Lung microvascular endothelial cell (primary cell): ENCODE results near the gene NFIC. TPM values are rescaled to one million over a fixed set of nuclear protein-coding genes. Genes with fewer than 3 reads are reported as not detected.
"Not testable (repeated sequence)": the region's sequence is repeated elsewhere in the genome, so short reads cannot be mapped to it uniquely, and the experiment has no call there.

Experiments
- DNase-seq, 2 donors: peaks; one replicate each; pipeline versions ENCODE4 v3.0.0 to v3.0.0-alpha.2; 2010; ENCODE audit warnings: low read depth in 2 of 2
- total RNA-seq: library from RNA; depleted of rRNA; stranded (reverse); fragments of >200 nt; gene quantifications from 2 replicates; pipeline ENCODE4 v1.2.1, GENCODE V29; 2014

NFIC gene
- total RNA-seq, 1 donor from 2014 or later = 11.7 TPM

DNA sequence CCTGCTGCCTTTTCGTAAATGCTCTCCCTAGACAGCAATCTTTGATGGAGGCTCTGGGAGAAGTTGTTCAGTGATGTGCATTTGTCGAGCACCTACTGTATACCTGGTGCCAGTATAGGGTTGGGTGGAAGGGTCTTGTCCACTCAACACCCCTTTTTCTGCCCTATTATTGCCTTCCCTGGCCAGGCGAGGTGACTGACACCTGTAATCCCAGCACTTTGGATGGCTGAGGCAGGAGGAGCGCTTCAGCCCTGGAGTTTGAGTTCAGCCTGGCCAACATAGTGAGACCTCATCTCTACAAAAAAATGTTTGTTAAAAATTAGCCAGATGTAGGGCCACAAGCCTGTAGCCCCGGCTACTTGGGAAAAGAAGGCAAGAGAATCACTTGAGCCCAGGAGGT, 49.3 kb downstream of the NFIC start:
- DNase-seq = no peak

GRCh38 chr19:3420244-3420755, 53.9 kb downstream of the NFIC start:
- no peak for DNase-seq

DNA sequence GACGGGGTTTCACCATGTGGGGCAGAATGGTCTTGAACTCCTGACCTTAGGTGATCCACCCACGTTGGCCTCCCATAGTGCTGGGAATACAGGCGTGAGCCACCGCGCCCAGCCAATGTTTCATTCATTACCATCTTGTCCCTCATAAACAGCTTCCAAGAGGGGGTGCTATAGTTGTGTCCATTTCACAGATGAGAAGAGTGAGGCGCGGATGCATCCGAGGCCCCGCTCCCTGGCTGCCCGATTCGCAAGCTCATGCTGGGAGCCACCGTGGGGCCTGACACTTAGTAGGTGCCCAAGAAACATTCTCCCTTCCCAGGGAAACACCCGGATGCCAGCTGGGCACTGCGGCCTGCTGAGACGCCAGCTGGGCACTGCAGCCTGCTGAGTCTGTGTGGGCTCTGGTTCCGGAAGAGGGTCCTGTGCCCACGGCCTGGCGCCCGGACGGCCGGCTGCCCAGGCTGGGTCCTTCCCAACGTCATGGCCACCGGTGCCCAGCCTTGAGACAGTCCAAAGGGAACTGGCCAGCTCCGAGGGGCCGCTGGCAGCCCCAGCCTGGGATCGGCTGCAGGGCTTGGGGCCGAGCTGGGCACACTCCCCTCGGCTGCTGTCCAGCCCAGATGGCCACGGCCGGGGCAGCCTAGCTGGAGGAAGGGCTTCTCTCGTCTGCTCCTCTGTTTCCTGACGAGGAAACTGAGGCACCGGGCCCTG, 54.7 kb downstream of the NFIC start:
- DNase-seq = no peak

GRCh38 chr19:3421656-3422055, 55.3 kb downstream of the NFIC start:
- not testable (repeated sequence) for DNase-seq

DNA sequence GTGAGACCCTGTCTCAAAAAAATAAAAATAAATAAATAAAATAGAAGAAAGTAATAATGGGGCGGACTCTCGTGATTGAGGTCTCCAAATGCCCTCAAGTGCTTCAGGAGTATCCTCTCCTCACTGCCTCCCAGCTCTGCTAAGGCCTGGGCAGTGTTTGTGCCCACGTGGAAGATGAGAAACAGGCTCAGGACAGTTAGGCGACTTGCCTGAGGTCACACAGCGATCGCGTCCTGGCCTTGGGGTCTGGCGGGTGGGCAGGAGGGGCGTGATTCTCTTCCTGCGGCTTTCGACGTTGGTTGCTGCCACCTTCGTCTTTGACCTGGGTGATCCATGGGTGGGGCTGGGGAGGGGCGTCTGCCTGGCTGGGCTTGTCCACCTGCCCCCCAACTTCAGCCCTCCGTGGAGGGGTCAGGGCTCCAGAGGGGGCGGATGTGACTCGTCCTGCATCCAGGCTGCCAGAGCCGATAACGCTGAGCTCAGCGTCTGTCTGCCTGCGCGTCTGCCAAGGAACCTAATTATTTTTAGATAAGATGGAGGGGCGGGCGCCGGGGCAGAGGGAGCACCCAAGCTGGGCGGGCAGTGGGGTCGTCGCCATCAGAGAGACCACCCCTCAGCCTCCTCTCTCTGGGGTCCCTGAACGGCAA, 56.9 kb downstream of the NFIC start:
- DNase-seq = peak; percentile 31 to 49

DNA sequence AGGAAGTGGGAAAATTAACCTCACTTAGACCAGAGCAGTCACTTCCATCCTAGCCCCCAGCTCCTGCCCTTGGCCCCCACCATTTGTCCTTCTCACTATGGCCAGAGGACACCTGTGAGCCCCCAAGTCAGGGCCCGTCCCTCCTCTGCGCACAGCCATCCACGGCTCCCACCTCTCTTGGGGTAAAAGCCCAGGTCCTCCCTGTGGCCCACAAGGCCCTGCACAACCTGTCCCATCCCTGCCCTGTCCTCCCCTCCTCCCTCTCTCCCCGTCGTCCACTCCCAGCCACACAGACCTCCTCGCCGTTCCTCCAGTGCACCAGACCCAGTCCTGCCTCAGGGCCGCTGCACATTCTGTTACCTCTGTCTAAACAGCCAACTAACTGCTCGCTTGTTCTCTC, 60.0 kb downstream of the NFIC start:
- no peak for DNase-seq

GRCh38 chr19:3430366-3430680, 63.9 kb downstream of the NFIC start:
- not testable (repeated sequence) for DNase-seq

- no peak for DNase-seq
These were observed 65.5 kb downstream of the NFIC start for GRCh38 chr19:3431760-3432397.

DNA sequence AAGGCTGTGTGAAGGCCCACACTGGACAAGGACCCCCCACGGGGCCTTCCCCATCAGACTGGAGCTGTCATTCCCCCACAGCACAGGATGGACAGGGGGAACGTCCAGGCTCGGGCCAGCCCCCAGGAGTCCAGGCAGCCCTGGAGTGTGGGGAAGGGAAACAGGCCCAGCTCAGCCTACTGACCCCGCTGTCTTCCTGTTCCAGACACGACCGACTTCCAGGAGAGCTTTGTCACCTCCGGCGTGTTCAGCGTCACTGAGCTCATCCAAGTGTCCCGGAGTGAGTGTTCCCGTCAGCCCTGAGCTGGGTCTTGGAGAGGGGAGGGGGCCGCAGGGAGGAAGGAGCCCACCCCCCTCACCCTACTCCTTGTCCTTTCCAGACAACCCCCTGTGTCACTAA, 66.9 kb downstream of the NFIC start:
- peak; percentile 61 to 68 for DNase-seq

- DNase-seq = no peak
These were observed 67.6 kb downstream of the NFIC start for GRCh38 chr19:3433805-3434540.

GRCh38 chr19:3434630-3435553, 68.5 kb downstream of the NFIC start:
- DNase-seq = peak; percentile 97

DNA sequence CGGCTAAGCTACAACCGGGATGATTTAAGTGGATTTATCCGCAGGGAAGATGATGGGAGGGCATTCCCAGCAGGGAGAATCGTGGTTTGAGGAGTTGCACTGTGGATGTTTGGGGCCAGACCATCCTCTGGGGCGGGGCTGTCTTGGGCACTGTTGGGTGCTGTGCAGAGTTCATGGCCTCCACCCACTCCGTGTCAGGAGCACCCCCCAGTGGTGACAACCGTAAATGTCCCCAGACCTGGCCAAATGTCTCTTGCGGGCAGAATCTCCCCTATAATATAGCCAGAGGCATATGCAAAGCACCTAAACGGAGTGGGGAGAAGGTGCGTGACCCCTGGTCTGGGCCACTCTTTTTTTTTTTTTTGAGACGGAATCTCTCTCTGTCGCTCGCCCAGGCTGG, 73.7 kb downstream of the NFIC start:
- peak; percentile 32 to 38 for DNase-seq

GRCh38 chr19:3441089-3441985, 75.0 kb downstream of the NFIC start:
- no peak for DNase-seq

- no peak for DNase-seq
These were observed 75.6 kb downstream of the NFIC start for GRCh38 chr19:3441986-3442329.

DNA sequence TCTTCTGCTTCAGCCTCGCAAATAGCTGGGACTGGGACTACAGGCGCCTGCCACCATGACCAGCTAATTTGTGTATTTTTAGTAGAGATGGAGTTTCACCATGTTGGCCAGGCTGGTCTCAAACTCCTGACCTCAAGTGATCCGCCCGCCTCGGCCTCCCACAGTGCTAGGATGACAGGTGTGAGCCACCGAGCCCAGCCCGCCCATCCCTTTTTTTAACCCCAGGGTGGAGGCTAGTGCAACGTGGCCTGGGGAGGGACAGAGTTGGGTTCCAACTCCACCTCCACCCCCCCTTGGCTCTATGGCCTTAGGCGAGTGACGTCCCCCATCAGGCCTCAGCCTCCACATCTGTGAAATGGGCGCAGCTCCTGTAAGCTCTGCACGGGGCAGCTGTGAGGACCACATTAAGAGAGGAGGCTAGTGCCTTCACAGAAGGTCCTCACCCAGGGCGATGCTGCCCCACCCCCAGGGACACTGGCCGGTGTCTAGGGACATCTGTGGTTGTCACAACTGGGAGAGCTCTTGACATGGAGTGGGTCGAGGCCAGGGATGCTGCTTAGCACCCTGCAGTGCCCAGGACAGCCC, 76.2 kb downstream of the NFIC start:
- no peak for DNase-seq

GRCh38 chr19:3443840-3444694, 77.7 kb downstream of the NFIC start:
- DNase-seq = peak; percentile 82 to 87

DNA sequence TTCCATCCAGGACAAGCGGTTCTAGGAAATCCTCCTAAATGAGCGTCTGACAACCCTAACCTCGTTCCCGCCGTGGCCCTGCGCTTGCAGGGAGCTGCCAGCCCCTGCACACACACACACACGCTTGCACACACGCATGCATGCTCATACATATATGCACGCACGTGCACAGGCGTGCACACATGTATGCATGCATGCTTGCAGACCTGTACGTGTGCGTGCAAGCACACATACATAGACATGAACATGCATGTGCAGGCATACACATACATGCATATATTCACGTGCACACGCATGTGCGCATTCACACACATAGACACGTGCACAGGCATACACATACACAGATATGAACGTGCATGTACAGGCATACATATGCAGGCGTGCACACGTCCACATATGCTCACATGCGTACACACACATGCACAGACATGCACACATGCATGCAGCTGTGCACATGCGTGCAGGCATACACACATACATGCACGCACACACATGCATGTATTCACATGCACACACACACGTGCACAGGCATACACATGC, 78.4 kb downstream of the NFIC start:
- DNase-seq = no peak

DNA sequence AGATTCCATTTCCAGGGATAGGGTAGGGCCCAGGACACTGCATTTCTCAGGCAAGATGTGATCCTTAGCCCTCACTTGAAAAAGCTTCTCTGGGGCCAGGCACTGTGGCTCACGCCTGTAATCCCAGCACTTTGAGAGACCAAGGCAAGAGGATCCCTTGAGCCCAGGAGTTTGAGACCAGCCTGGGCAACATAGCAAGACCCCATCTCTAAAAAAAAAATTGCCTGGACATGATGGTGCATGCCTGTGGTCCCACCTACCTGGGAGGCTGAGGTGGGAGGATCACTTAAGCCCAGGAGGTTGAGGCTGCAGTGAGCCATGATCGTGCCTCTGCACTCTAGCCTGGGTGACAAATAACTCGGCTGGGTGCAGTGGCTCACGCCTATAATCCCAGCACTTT, 80.3 kb downstream of the NFIC start:
- not testable (repeated sequence) for DNase-seq
